K562 (cell line): ENCODE results near the gene BRAF. TPM values are rescaled to one million over a fixed set of nuclear protein-coding genes. Genes with fewer than 3 reads are reported as not detected.

Source experiments
- ATAC-seq: fragments of 200-7000 bp; cut with Tn5 transposase; 3 replicates; pipeline ENCODE4 v1.9.1; 2020; ENCODE audit warnings: moderate library complexity
- BruUV-seq: library from RNA; stranded (reverse); fragments of 400-500 nt; replicated peaks from 2 replicates; lab custom pipeline; 2021; lab: Mats Ljungman, UMichigan
- CTCF ChIA-PET: fragments of 300-600 bp; formaldehyde crosslinking; extraction: SDS; loops from one replicate; lab custom pipeline; 2021; ENCODE audit warnings: low intra/inter-chr PET ratio; lab: Yijun Ruan, JAX
- POLR2A ChIA-PET: fragments of 300-600, 350-650 bp; sonication (Branson Sonifier 250); formaldehyde crosslinking; extraction: SDS; loops from one replicate; lab custom pipeline; 2021; ENCODE audit warnings: antibody characterized with exemption, inconsistent platforms; lab: Yijun Ruan, JAX
- DNase-seq, 4 experiments: peaks; one replicate each; pipeline versions ENCODE4 v3.0.0 to v3.0.0-alpha.2; 2011 to 2018; ENCODE audit warnings: low spot score in 3 of 4, mixed read lengths in 3 of 4; ENCODE audit errors: extremely low read depth in 1 of 4
- FAIRE-seq: peaks from 2 replicates; lab custom pipeline; 2011; peaks lifted over from hg19 to GRCh38; lab: Jason Lieb, UNC
- H2AFZ ChIP-seq: 2 replicates; pipeline ENCODE4 v1.6.0; 2011; ENCODE audit warnings: low read depth, low read length, control low read depth, inconsistent platforms
- H3K27ac ChIP-seq: fragments of 200-600 bp; 3 replicates; pipeline ENCODE4 v1.8.0; 2011; ENCODE audit warnings: low read depth, mild to moderate bottlenecking, control low read depth, inconsistent platforms, low read length, moderate library complexity, mixed read lengths; ENCODE audit errors: extremely low read depth
- H3K27me3 ChIP-seq, 2 experiments: fragments of 300-600 bp in 1 of 2; 2 replicates in 1 of 2; 3 replicates in 1 of 2; pipeline versions ENCODE4 v1.6.0 to v1.8.0; 2011; ENCODE audit warnings: inconsistent platforms in 2 of 2, low read length in 2 of 2, mild to moderate bottlenecking in 1 of 2, mixed read lengths in 1 of 2, moderate library complexity in 1 of 2; ENCODE audit not compliant: control insufficient read depth in 2 of 2, insufficient read depth in 2 of 2
- H3K36me3 ChIP-seq: fragments of 300-600 bp; 3 replicates; pipeline ENCODE4 v1.8.0; 2011; ENCODE audit warnings: mild to moderate bottlenecking, low read length, inconsistent platforms; ENCODE audit not compliant: control insufficient read depth, insufficient read depth
- H3K4me1 ChIP-seq, 2 experiments: fragments of 200-600 bp in 1 of 2; replicated peaks in 1 of 2; 2 replicates in 1 of 2; 3 replicates in 1 of 2; pipeline versions ENCODE4 v1.5.1 to v1.8.0; 2011; ENCODE audit warnings: inconsistent platforms in 2 of 2, low read length in 2 of 2, mild to moderate bottlenecking in 1 of 2, mixed read lengths in 1 of 2, moderate library complexity in 1 of 2; ENCODE audit not compliant: control insufficient read depth in 2 of 2, insufficient read depth in 2 of 2
- H3K4me2 ChIP-seq: 2 replicates; pipeline ENCODE4 v1.6.1; 2011; ENCODE audit warnings: low read length, control low read depth, inconsistent platforms, mixed read lengths; ENCODE audit not compliant: insufficient read depth
- H3K4me3 ChIP-seq: fragments of 200-600 bp; sonication (generic), shearing (Covaris generic); 2 replicates; pipeline ENCODE4 v1.5.1; 2016; ENCODE audit warnings: control low read depth, inconsistent platforms
- H3K79me2 ChIP-seq: fragments of 200-600 bp; 3 replicates; pipeline ENCODE4 v1.8.0; 2011; ENCODE audit warnings: low read length, inconsistent platforms; ENCODE audit not compliant: control insufficient read depth, insufficient read depth
- H3K9ac ChIP-seq, 2 experiments: 2 replicates each; pipeline versions ENCODE4 v1.6.0 to v1.6.1; 2011; ENCODE audit warnings: low read depth in 2 of 2, low read length in 2 of 2, control low read depth in 1 of 2, inconsistent platforms in 1 of 2, mild to moderate bottlenecking in 1 of 2, mixed read lengths in 1 of 2; ENCODE audit not compliant: insufficient read depth in 1 of 2
- H3K9me1 ChIP-seq: one replicate; pipeline ENCODE4 v1.6.0; 2011; ENCODE audit warnings: inconsistent platforms, mild to moderate bottlenecking, low read length, moderate library complexity; ENCODE audit not compliant: control insufficient read depth, insufficient read depth
- H3K9me3 ChIP-seq: replicated peaks from 2 replicates; pipeline ENCODE4 v1.5.1; 2011; ENCODE audit warnings: low read depth, low read length, inconsistent platforms; ENCODE audit not compliant: control insufficient read depth, insufficient read depth
- H4K20me1 ChIP-seq: replicated peaks from 2 replicates; pipeline ENCODE4 v1.6.1; 2011; ENCODE audit warnings: low read length, inconsistent platforms, mixed read lengths; ENCODE audit not compliant: control insufficient read depth, insufficient read depth
- FIP1L1 ChIP-seq: fragments of 200-400 bp; formaldehyde crosslinking; IDR thresholded peaks from 2 replicates; pipeline ENCODE4 v1.6.1; 2018; ENCODE audit warnings: mild to moderate bottlenecking, low read depth, low read length; ENCODE audit not compliant: poor library complexity, severe bottlenecking
- NR2F6 ChIP-seq: fragments of 450-650 bp; formaldehyde crosslinking; IDR thresholded peaks from 2 replicates; pipeline ENCODE4 v1.4.0; 2020; ENCODE audit warnings: mild to moderate bottlenecking
- POLR3A ChIP-seq: IDR thresholded peaks from 2 replicates; pipeline ENCODE4 v1.6.1; 2011; ENCODE audit warnings: borderline replicate concordance, mild to moderate bottlenecking, moderate library complexity; ENCODE audit not compliant: insufficient read length, insufficient read depth; ENCODE audit errors: extremely low read depth
- RBM14 ChIP-seq: fragments of 200-400 bp; formaldehyde crosslinking; IDR thresholded peaks from 2 replicates; pipeline ENCODE4 v1.6.1; 2018; ENCODE audit warnings: low read depth, mild to moderate bottlenecking, low read length, moderate library complexity, borderline replicate concordance; ENCODE audit not compliant: insufficient read depth
- RBM17 ChIP-seq: fragments of 200-400 bp; formaldehyde crosslinking; IDR thresholded peaks from 2 replicates; pipeline ENCODE4 v1.6.1; 2017; ENCODE audit warnings: low read depth, mild to moderate bottlenecking, low read length, borderline replicate concordance
- SMARCA4 ChIP-seq: fragments of 450-650 bp; IDR thresholded peaks from 2 replicates; pipeline ENCODE4 v1.6.1; 2016
- TARDBP ChIP-seq: fragments of 450-650 bp; IDR thresholded peaks from 2 replicates; pipeline ENCODE4 v1.6.1; 2016
- ZFP1 ChIP-seq: fragments of 450-650 bp; formaldehyde crosslinking; IDR thresholded peaks from 2 replicates; pipeline ENCODE4 v1.4.0; 2020; ENCODE audit warnings: mild to moderate bottlenecking, mixed read lengths
- ZFP30 ChIP-seq: fragments of 250-450 bp; sonication (Bioruptor Pico); IDR thresholded peaks from 2 replicates; pipeline ENCODE4 v1.8.0; 2022; ENCODE audit warnings: moderate library complexity, mild to moderate bottlenecking, inconsistent platforms, borderline replicate concordance
- WGBS: fragments of 100-300 bp; shearing (Covaris generic); methylation state at CpG from one replicate; pipeline ENCODE4 v1.1.6; 2016; ENCODE audit warnings: low coverage, mixed read lengths; ENCODE audit not compliant: insufficient coverage; ENCODE audit errors: missing lambda C conversion rate; 5-methylcytosine and 5-hydroxymethylcytosine counted together
- in situ Hi-C: fragments of 300-500 bp; cut with MboI; formaldehyde crosslinking; loops from 4 replicates; pipeline ENCODE4 v1.15.0; 2018; ENCODE audit warnings: inconsistent platforms, mixed read lengths
- intact Hi-C: fragments of 100-400 bp; cut with micrococcal nuclease; formaldehyde crosslinking; loops from 2 replicates; pipeline ENCODE4 v1.14.2; 2022
- polyA plus RNA-seq, 8 experiments: library from polyadenylated mRNA; depleted of rRNA in 4 of 8; stranded (reverse) in 5 of 8; unstranded in 3 of 8; fragments of >200 nt; fragmentation: Nextera tagmentation in 2 of 8; fragmentation: Illumina TruSeq in 1 of 8; extraction: Ambion mirVana in 2 of 8; extraction: Trizol in 1 of 8; gene quantifications; 2 replicates each; pipeline versions ENCODE4 v1.2.1 to v1.2.3, GENCODE V29; 2011 to 2014; ENCODE audit warnings: inconsistent platforms in 1 of 8, missing spikeins in 1 of 8
- total RNA-seq, 7 experiments: library from RNA; depleted of rRNA in 6 of 7; stranded (reverse); fragments of >200 nt in 6 of 7; fragmentation: Illumina TruSeq in 2 of 7; extraction: Trizol in 2 of 7; gene quantifications; 2 replicates each; pipeline versions ENCODE4 v1.2.1 to v1.2.3, GENCODE V29; 2011 to 2021; ENCODE audit warnings: low replicate concordance in 1 of 7
- TF ChIP-seq, protein P1 (sequence below): sonication (generic); formaldehyde crosslinking; IDR thresholded peaks from 2 replicates; pipeline ENCODE4 v1.8.1; 2023; ENCODE audit warnings: mild to moderate bottlenecking, missing genetic modification reagents
- TF ChIP-seq, protein P2 (sequence below): sonication (generic); formaldehyde crosslinking; IDR thresholded peaks from 2 replicates; pipeline ENCODE4 v1.8.0; 2022; ENCODE audit warnings: missing genetic modification reagents, mild to moderate bottlenecking, moderate library complexity, borderline replicate concordance
- TF ChIP-seq, protein P3 (sequence below), 2 experiments: fragments of 200-800 bp in 1 of 2; sonication (Bioruptor generic) in 1 of 2; sonication (generic) in 1 of 2; formaldehyde crosslinking in 1 of 2; IDR thresholded peaks in 1 of 2; conservative IDR thresholded peaks in 1 of 2; 2 replicates each; pipeline versions ENCODE4 v1.5.0 to v1.6.1; 2016 to 2020; ENCODE audit warnings: missing compliant biosample characterization in 1 of 2, missing genetic modification characterization in 1 of 2, missing genetic modification reagents in 1 of 2
- TF ChIP-seq, protein P4 (sequence below): fragments of 250-450 bp; sonication (Bioruptor Pico); IDR thresholded peaks from 2 replicates; pipeline ENCODE4 v1.8.0; 2021; ENCODE audit warnings: mild to moderate bottlenecking, moderate library complexity

The BRAF gene
- total and polyA plus RNA-seq, 9 of the 15 experiments (the other 6 are each of a cell fraction or from before 2014, with no cell fraction given): 3.6 to 38.3 (median 21.9) TPM

DNA sequence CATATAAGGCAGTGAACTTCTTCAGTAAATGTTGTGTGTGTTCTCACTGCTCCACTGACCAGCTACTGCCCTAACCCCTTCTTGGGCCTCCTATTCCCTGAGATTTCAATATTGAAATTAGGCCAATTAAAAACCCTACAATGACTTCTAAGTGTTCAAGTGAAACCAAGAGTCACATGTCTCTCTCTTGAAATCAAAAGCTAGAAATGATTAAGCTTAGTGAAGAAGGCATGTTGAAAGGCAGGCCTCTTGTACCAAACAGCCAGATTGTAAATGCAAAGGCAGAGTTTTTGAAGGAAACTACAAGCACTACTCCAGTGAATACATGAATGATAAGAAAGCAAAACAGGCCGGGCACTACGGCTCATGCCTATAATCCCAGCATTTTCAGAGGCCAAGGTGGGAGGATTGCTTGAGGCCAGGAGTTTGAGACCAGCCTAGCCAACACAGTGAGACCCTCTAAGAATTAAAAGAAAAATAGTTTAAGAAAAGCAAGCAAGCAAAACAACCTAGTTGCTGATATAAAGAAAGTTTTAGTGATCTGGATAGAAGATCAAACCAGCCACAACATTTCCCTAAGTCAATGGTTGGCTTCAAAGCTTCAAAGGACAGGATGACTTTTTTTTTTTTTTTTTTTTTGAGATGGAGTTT is 22.3 kb downstream of the BRAF start:
- TF ChIP-seq, protein P1, sequence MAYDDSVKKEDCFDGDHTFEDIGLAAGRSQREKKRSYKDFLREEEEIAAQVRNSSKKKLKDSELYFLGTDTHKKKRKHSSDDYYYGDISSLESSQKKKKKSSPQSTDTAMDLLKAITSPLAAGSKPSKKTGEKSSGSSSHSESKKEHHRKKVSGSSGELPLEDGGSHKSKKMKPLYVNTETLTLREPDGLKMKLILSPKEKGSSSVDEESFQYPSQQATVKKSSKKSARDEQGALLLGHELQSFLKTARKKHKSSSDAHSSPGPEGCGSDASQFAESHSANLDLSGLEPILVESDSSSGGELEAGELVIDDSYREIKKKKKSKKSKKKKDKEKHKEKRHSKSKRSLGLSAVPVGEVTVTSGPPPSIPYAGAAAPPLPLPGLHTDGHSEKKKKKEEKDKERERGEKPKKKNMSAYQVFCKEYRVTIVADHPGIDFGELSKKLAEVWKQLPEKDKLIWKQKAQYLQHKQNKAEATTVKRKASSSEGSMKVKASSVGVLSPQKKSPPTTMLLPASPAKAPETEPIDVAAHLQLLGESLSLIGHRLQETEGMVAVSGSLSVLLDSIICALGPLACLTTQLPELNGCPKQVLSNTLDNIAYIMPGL (CRISPR knock-in tag): no peak
- no peak for TF ChIP-seq SMARCA4
- no peak for TF ChIP-seq ZFP30 (CRISPR knock-in tag)
- no peak for TF ChIP-seq ZFP1 (CRISPR knock-in tag)
- TF ChIP-seq, protein P2, sequence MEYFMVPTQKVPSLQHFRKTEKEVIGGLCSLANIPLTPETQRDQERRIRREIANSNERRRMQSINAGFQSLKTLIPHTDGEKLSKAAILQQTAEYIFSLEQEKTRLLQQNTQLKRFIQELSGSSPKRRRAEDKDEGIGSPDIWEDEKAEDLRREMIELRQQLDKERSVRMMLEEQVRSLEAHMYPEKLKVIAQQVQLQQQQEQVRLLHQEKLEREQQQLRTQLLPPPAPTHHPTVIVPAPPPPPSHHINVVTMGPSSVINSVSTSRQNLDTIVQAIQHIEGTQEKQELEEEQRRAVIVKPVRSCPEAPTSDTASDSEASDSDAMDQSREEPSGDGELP (CRISPR knock-in tag): no peak
- TF ChIP-seq, protein P3, sequence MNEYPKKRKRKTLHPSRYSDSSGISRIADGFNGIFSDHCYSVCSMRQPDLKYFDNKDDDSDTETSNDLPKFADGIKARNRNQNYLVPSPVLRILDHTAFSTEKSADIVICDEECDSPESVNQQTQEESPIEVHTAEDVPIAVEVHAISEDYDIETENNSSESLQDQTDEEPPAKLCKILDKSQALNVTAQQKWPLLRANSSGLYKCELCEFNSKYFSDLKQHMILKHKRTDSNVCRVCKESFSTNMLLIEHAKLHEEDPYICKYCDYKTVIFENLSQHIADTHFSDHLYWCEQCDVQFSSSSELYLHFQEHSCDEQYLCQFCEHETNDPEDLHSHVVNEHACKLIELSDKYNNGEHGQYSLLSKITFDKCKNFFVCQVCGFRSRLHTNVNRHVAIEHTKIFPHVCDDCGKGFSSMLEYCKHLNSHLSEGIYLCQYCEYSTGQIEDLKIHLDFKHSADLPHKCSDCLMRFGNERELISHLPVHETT (CRISPR knock-in tag; conservative IDR thresholded peaks at IDR 0.05 in 1 of 2, IDR thresholded peaks at IDR 0.05 in 1 of 2): no peak
- TF ChIP-seq NR2F6 (CRISPR knock-in tag): no peak
- TF ChIP-seq FIP1L1: no peak
- TF ChIP-seq RBM17: no peak
- no peak for TF ChIP-seq POLR3A
- TF ChIP-seq, protein P4, sequence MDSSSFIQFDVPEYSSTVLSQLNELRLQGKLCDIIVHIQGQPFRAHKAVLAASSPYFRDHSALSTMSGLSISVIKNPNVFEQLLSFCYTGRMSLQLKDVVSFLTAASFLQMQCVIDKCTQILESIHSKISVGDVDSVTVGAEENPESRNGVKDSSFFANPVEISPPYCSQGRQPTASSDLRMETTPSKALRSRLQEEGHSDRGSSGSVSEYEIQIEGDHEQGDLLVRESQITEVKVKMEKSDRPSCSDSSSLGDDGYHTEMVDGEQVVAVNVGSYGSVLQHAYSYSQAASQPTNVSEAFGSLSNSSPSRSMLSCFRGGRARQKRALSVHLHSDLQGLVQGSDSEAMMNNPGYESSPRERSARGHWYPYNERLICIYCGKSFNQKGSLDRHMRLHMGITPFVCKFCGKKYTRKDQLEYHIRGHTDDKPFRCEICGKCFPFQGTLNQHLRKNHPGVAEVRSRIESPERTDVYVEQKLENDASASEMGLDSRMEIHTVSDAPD: no peak
- TF ChIP-seq TARDBP: no peak
- no peak for TF ChIP-seq RBM14
- no peaks in the 10 kb centered on the region for H3K27me3 ChIP-seq
- H3K4me3 ChIP-seq: no peak overlapping the region
- H3K4me2 ChIP-seq: no peak overlapping the region
- H3K9me3 ChIP-seq: peaks cover 2% of the 10 kb centered on the region; the same call in 1 of the 2 replicates
- CTCF ChIA-PET: no interaction called here
- H3K9ac ChIP-seq: no peak overlapping the region
- no peak for ATAC-seq
- H3K27ac ChIP-seq: no peak overlapping the region
- no peak for DNase-seq
- H3K79me2 ChIP-seq: peaks cover 69% of the 10 kb centered on the region
- POLR2A ChIA-PET: interaction anchor here (1.1 kb wide), 1 partner anchor 10 kb away, joined by 3 read pairs; no protein-coding TSS in a partner anchor
- H2AFZ ChIP-seq: no peak overlapping the region
- intact Hi-C loops (no loop called here), in situ Hi-C loops (no loop called here)
- no peak for FAIRE-seq
- no TSS peak for BruUV-seq
- 98% methylated on average over 2 of the region's 2 CpGs for WGBS
- no peaks in the 10 kb centered on the region for H4K20me1 ChIP-seq
- H3K4me1 ChIP-seq: no peaks in the 10 kb centered on the region
- no peaks in the 10 kb centered on the region; the same call in 2 of the 3 replicates for H3K36me3 ChIP-seq
- no peaks in the 10 kb centered on the region for H3K9me1 ChIP-seq
